ENCODE results near the gene STUB1. TPM values are rescaled to one million over a fixed set of nuclear protein-coding genes. Genes with fewer than 3 reads are reported as not detected.
A peak's percentile ranks its signal among the peaks of the same experiment; 100 is the strongest.

STUB1 gene
- total RNA-seq, 2 donors from 2014 or later: 135 to 186 TPM

DNA sequence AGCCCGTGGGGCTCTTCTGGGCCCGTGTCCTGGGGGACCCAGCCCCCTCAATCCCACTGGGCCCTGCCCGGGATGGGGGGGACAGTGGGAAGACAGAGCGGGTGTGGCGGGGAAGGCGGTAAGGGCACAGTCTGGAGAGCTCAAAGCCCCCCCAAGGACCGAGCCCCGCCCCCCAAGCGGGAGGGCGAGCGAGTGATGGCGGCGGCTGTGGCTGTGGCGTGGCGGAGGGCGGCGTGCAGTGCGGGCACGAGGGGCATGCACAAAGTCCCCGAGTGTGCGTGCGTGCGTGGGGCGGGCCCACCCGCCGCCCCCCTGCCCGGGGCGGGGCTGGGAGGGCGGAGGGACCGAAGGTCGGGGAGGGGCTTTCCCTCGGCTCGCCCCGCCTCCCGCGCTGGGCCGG, 13.6 kb downstream of the STUB1 start:
- DNase-seq (ENCODE audit: low spot score): no peak
- TF ChIP-seq, protein P1, sequence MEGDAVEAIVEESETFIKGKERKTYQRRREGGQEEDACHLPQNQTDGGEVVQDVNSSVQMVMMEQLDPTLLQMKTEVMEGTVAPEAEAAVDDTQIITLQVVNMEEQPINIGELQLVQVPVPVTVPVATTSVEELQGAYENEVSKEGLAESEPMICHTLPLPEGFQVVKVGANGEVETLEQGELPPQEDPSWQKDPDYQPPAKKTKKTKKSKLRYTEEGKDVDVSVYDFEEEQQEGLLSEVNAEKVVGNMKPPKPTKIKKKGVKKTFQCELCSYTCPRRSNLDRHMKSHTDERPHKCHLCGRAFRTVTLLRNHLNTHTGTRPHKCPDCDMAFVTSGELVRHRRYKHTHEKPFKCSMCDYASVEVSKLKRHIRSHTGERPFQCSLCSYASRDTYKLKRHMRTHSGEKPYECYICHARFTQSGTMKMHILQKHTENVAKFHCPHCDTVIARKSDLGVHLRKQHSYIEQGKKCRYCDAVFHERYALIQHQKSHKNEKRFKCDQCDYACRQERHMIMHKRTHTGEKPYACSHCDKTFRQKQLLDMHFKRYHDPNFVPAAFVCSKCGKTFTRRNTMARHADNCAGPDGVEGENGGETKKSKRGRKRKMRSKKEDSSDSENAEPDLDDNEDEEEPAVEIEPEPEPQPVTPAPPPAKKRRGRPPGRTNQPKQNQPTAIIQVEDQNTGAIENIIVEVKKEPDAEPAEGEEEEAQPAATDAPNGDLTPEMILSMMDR (IDR thresholded peaks at IDR 0.05): no peak
- Histone ChIP-seq H3K36me3 (no peaks in the 10 kb centered on the region), H3K9me3 (no peaks in the 10 kb centered on the region), H3K27ac (no peak overlapping the region), H3K4me1 (peaks cover 0 to 40% of the 10 kb centered on the region in 2 donors), H3K4me3 (peak overlapping the region in 1 of 2 donors; percentile 21), H3K27me3 (peaks cover 17 to 25% of the 10 kb centered on the region in 2 donors)

DNA sequence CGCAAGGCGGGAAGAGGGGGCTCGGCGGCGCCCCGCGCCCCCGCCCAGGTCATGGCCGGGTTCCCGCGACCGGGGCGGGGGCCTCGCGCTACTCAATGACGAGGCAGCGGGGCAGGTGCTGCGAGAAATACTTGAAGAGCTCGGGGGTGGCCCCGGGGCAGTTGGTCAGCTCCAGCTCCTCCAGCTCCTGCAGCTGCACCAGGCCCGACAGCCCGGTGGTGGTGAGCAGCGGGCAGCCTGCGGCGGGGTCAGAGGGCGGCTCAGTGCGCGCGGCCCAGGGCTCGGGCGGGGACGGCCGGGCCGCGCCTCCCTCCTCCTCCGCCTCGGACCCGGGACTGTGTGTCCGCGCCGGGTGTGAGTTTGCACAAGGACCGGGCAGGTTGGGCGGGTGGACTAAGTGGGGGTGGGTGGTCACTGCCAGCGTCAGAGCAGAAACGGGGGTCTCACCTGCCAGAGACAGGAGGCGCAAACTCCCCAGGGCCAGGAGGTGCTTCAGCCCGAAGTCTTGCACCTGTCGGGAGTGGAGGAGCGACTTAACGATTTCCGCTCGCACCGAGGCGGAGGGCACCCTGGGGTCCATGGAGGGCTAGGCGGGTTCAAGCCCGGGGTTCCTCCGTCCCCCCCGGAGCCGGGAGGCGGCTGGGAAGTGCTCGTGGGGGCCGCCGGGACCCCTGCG, 14.1 kb downstream of the STUB1 start:
- no peaks in the 10 kb centered on the region for H3K36me3 ChIP-seq
- H3K4me1 ChIP-seq: peaks cover 0 to 35% of the 10 kb centered on the region in 2 donors
- no peak for DNase-seq (ENCODE audit: low spot score)
- H3K27me3 ChIP-seq: peaks cover 17 to 25% of the 10 kb centered on the region in 2 donors
- no peaks in the 10 kb centered on the region for H3K9me3 ChIP-seq
- H3K27ac ChIP-seq: no peak overlapping the region
- peak overlapping the region in 1 of 2 donors; percentile 21 for H3K4me3 ChIP-seq
- TF ChIP-seq, protein P1 (IDR thresholded peaks at IDR 0.05): no peak

DNA sequence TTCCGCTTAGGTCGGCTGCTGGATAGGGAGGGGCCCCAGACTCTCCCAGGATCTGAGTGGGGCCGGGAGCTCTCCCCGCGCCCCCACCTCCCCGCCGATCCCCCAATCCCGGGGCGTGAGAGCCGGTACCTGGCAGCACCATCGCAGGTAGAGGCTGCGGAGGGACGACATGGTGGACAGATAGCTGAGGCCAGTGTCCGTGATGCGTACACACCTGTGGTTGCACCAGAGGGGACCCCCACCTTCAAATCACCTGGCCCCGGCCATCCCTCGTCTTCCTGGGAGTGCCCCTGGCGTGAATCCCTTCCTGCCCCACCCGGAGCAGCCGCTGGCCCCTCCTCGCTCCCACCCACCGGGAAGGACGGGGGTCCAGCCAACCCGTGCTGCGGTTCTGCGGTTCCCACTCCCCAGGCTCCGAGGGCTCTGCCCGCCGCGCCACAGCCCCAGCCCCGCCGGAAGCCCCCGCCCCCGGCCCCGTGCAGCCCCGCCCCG, 14.7 kb downstream of the STUB1 start:
- H3K4me3 ChIP-seq: peak overlapping the region in 1 of 2 donors; percentile 21
- no peak overlapping the region for H3K27ac ChIP-seq
- no peaks in the 10 kb centered on the region for H3K9me3 ChIP-seq
- H3K27me3 ChIP-seq: peaks cover 17 to 25% of the 10 kb centered on the region in 2 donors
- peaks cover 0 to 29% of the 10 kb centered on the region in 2 donors for H3K4me1 ChIP-seq
- TF ChIP-seq, protein P1 (IDR thresholded peaks at IDR 0.05): no peak
- no peak for DNase-seq (ENCODE audit: low spot score)
- H3K36me3 ChIP-seq: no peaks in the 10 kb centered on the region

DNA sequence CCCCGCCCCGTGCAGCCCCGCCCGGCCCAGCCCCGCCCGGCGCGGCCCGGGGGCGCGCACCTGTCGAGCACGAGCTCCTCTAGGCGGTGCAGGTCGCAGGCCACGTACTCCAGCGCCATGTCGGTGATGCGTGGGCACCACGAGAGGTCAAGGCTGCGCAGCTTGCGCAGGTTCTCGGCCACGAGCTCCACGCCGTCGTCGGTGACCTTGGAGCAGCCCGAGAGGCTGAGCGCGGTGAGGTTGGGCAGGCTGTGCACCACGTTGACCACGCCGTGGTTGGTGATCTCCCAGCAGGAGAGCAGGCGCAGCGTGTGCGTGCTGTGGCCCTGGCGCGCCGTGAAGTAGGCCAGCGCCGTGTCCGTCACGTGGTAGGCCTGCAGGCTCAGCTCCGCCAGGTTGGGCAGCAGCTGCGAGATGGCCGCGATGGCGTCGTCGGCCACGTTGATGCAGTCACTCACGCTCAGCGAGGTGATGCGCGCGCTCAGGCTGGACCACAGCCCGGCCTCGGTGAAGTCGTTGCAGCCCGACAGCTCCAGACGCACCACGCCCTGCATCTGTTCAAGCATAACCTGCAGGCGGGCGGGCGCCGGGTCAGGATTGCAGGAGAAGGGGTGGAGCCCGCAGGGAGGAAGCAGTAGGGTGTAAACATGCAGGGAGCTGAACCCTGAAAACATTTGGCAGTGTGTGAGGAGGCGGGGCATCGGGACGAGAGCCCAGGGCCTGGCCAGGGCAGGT, 15.3 kb downstream of the STUB1 start:
- H3K27me3 ChIP-seq: peaks cover 17 to 28% of the 10 kb centered on the region in 2 donors
- DNase-seq (ENCODE audit: low spot score): no peak
- no peaks in the 10 kb centered on the region for H3K9me3 ChIP-seq
- H3K4me3 ChIP-seq: peak overlapping the region in 1 of 2 donors; percentile 21
- H3K36me3 ChIP-seq: no peaks in the 10 kb centered on the region
- peaks cover 0 to 33% of the 10 kb centered on the region in 2 donors for H3K4me1 ChIP-seq
- TF ChIP-seq, protein P1 (IDR thresholded peaks at IDR 0.05): no peak
- H3K27ac ChIP-seq: no peak overlapping the region

DNA sequence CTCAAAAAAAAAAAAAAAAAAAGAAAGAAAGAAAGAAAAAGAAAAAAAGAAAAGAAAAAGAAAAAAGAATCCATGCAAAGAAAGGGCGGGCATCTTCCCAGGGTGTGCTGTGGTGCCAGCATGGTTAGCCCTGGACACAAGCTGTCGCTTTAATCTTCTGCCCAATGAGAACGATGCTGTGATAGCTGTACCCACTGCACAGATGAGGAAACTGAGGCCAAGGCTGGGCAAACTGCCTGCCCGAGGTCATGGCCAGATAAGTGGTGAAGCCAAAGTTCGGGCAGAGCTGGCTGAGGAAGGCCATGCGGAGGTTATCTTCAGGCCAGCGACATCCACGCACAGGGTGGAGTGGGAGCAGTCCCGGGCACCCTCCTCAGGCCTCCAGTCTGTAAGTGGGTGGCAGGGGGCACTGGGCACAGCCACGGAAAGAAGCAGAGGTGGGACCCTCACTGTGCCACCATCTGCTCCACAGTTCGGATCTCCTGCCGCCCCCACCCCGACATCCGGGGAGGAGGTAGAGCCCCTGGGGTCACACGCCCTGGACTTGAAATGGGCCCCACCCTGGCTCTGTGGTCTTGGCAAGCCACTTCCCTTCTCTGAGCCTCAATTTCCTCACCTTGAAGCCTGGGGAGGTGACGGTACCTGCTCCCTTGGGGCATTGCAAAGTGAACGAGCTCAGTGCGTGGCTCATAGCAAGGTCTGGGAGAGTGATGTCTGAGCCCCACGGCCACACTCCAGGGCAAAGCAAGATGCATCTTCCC, 18.9 kb downstream of the STUB1 start:
- no peak for DNase-seq (ENCODE audit: low spot score)
- no peak overlapping the region for H3K4me3 ChIP-seq
- TF ChIP-seq, protein P1 (IDR thresholded peaks at IDR 0.05): no peak
- H3K36me3 ChIP-seq: no peaks in the 10 kb centered on the region
- peaks cover 0 to 30% of the 10 kb centered on the region in 2 donors for H3K4me1 ChIP-seq
- peaks cover 17 to 43% of the 10 kb centered on the region in 2 donors for H3K27me3 ChIP-seq
- H3K9me3 ChIP-seq: no peaks in the 10 kb centered on the region
- no peak overlapping the region for H3K27ac ChIP-seq

Measured in right atrium auricular region (tissue), 2 donors.